Epithelial cell of proximal tubule (primary cell): ENCODE results near the gene ANKRD55. TPM values are rescaled to one million over a fixed set of nuclear protein-coding genes. Genes with fewer than 3 reads are reported as not detected.
"Not testable (repeated sequence)": the region's sequence is repeated elsewhere in the genome, so short reads cannot be mapped to it uniquely, and the experiment has no call there.

Experiments
- DNase-seq: peaks from one replicate; pipeline ENCODE4 v3.0.0-alpha.2; 2011; ENCODE audit warnings: low read depth
- H3K4me3 ChIP-seq: 2 replicates; pipeline ENCODE4 v1.5.1; 2011; ENCODE audit warnings: low read depth, mild to moderate bottlenecking, low read length
- total RNA-seq: library from RNA; depleted of rRNA; stranded (reverse); fragments of >200 nt; gene quantifications from 2 replicates; pipeline ENCODE4 v1.2.3, GENCODE V29; 2015
- TF ChIP-seq, protein P1 (sequence below): conservative IDR thresholded peaks from 2 replicates; pipeline ENCODE4 v1.5.1; 2012; ENCODE audit warnings: low read depth, mild to moderate bottlenecking, low read length

ANKRD55 gene
- total RNA-seq, 1 donor from 2014 or later, result not detected

DNA sequence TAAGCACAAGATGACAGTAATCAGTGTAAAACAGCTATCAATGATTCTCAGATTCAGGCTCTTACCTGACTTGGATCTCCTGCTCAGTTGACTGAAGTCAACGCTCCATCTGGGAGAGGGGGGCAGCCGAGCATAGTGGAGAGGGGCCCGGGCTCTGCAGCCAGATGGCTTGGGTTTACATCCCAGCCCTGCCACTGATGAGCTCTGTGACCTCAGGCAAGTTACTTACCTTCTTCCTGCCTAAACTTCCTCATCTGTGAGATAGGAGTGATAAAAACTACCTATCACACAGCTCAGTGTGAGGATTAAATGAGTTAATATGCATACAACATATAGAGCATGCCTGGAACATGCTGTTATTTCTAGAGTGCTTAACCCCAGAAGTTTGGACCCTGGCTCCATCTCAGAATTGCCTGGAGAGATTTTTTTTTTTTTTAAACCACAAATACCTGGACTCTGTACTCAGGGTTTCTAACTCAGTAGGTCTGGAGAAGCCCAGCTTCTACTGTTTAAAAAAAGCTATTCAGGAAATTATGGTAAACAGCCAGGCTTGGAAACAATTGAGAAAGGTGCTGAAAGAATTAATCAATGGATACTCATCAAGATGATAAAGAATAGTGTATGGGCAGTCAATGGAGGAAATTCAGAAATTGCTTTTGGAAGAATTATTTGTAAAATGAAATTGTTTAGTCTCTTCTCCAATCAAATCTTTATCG lies 72.2 kb downstream of the ANKRD55 start:
- H3K4me3 ChIP-seq, result no peak overlapping the region
- TF ChIP-seq, protein P1, sequence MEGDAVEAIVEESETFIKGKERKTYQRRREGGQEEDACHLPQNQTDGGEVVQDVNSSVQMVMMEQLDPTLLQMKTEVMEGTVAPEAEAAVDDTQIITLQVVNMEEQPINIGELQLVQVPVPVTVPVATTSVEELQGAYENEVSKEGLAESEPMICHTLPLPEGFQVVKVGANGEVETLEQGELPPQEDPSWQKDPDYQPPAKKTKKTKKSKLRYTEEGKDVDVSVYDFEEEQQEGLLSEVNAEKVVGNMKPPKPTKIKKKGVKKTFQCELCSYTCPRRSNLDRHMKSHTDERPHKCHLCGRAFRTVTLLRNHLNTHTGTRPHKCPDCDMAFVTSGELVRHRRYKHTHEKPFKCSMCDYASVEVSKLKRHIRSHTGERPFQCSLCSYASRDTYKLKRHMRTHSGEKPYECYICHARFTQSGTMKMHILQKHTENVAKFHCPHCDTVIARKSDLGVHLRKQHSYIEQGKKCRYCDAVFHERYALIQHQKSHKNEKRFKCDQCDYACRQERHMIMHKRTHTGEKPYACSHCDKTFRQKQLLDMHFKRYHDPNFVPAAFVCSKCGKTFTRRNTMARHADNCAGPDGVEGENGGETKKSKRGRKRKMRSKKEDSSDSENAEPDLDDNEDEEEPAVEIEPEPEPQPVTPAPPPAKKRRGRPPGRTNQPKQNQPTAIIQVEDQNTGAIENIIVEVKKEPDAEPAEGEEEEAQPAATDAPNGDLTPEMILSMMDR, result no peak
- DNase-seq, result no peak

DNA sequence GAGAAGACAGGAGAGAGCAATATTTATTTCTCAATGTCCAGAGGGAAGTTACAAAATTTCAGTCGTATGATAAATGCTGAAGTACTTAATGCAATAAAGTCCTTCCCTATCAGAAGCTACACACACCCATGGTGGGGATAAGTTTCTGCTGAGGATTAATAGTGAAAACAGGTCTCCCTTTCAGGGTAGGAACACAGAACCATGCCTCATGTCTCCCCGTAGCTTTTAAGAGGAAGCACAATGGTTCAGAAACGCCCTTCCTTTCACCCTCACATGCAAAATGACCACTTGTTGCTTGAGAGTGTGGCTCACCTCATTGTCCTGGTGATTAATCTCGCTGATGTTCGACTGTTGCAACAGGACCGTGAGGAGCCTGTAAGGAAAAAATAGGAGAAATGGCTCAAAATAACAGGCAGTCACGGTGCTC lies 73.6 kb downstream of the ANKRD55 start:
- DNase-seq, result no peak
- H3K4me3 ChIP-seq, result no peak overlapping the region
- TF ChIP-seq, protein P1, result no peak

DNA sequence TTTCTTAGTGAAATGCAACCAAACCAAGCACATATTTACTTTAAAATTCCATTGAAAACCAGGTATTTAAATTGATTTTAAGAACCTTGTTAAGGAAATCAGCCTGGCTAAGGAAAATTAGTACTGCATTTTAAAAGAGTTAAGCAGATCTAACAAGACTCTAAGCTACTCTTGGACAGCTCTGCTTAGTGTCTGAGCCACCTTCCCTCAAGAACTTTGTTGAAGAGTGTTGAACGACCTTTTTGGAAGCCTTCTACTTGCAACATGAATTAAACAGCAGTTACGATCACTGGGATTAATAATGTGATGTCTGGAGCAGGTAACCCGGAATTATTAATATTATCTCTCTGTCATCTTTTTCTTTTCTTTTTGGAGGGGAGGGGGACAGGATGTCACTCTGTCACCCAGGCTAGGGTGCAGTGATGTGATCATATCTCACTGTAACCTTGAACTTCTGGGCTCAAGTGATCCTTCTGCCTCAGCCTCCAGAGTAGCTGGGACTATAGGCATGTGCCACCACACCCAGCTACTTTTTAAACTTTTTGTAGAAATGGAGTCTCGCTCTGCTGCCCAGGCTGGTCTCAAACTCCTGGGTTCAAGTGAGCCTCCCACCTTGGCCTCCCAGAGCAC lies 74.7 kb downstream of the ANKRD55 start:
- no peak for DNase-seq
- TF ChIP-seq, protein P1, result no peak
- H3K4me3 ChIP-seq, result no peak overlapping the region

DNA sequence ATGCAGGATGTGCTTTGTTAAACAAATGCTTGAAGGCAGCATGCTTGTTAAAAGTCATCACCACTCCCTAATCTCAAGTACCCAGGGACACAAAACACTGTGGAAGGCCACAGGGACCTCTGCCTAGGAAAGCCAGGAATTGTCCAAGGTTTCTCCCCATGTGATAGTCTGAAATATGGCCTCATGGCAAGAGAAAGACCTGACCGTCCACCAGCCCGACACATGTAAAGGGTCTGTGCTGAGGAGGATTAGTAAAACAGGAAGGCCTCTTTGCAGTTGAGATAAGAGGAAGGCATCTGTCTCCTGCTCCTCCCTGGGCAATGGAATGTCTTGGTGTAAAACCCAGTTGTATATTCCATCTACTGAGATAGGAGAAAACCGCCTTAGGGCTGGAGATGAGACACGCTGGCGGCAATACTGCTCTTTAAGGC lies 75.9 kb downstream of the ANKRD55 start:
- H3K4me3 ChIP-seq, DNase-seq: not testable (repeated sequence)

DNA sequence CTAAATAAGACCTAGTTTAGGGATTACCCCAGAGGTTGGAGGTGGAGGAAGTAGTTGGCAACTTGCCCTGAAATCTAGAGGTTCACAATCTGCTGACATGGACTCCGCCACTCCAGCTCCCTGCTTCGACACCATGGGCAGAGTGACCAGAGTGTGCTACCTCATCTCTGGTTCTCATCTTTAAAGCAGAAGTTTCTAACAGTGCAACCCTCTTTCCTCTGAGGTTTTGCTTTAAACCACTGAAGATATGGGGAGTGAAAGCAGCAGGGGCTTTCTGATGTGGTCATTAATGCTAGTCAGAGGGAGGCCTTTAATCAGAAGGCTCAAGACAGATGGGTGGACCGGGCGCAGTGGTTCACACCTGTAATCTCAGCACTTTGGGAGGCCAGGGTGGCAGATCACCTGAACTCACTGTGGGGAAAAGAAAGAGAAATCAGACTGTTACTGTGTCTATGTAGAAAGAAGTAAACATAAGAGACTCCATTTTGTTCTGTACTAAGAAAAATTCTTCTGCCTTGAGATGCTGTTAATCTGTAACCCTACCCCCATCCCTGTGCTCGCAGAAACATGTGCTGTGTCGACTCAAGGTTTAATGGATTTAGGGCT lies 76.4 kb downstream of the ANKRD55 start:
- not testable (repeated sequence) for H3K4me3 ChIP-seq, DNase-seq

DNA sequence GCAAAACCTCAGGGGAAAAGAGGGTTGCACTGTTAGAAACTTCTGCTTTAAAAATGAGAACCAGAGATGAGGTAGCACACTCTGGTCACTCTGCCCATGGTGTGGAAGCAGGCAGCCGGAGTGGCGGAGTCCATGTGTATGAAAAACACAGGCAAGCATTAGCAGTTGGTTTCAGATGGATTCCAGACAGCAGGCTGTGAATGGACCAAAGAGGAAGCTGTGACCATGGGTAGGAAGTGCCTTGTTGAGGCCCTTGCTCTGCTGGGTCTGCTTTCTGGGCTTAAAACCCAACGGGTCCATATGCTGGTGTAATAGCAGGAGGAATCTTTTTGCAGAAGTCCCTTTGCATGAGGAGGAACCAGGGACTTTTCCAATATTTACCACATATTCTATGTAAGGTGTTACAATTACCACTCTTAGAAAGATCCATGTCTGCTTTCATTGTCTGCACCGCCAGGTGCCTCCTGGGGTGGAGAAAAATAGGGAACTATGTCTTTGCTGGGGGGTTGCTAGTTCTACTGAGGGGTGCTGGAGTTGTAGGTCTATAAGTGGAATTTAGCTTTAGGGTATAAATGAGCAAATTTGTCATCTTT lies 77.0 kb downstream of the ANKRD55 start:
- no peak overlapping the region for H3K4me3 ChIP-seq
- TF ChIP-seq, protein P1, result no peak
- DNase-seq, result no peak

DNA sequence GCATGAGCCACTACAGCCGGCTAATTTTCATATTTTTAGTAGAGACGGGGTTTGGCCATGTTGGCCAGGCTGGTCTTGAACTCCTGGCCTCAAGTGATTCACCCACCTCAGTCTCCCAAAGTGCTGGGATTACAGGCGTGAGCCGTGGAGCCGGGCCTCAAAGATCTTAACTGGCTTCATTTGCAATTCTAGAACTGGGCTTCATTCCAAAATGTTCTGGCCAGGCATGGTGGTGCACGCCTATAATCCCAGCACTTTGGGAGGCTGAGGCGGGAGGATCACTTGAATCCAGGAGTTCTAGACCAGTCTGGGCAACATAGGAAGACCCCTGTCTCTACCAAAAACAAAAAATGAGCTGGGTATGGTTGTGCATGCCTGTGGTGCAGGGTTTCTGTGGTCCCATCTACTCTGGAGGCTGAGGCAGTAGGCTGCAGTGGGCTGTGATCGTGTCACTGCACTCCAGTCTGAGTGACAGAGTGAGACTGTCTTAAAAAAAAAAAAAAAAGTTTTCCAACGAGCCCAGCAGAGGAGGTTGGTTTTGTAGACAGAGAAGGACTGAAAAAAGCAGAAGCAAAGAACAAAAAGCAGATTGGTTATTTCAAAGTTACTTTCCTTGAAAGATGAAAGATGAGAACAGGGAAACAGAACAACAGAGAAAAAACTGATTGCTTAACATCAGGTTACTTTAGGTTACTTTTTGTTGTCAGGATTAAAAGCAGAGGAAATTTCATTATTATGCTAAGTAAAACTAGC lies 78.2 kb downstream of the ANKRD55 start:
- TF ChIP-seq, protein P1, result no peak
- H3K4me3 ChIP-seq, result no peak overlapping the region
- DNase-seq, result no peak
